ENCODE measurements around the gene NDC80. TPM values are rescaled to one million over a fixed set of nuclear protein-coding genes. Genes with fewer than 3 reads are reported as not detected.

The NDC80 gene
- total and polyA plus RNA-seq, 8 donors = 0.06 to 1.5 (median 0.55) TPM; not detected in 2

- H3K36me3 ChIP-seq = no peaks in the 10 kb centered on the region
- TF ChIP-seq CTCF (IDR thresholded peaks at IDR 0.05) = no peak
- ATAC-seq (no peak), FAIRE-seq (no peak), DNase-seq (no peak)
- H3K27me3 ChIP-seq = no peaks in the 10 kb centered on the region
- intact Hi-C loops (cut with DNase I) = no loop called here
- no peak overlapping the region for H3K4me3 ChIP-seq
- WGBS, 2 donors = 97 to 100% methylated on average over 2 of the region's 2 CpGs
- no peaks in the 10 kb centered on the region for H3K9me3 ChIP-seq
- peaks cover 0 to 9% (median 3%) of the 10 kb centered on the region in 3 donors for H3K4me1 ChIP-seq
- H3K27ac ChIP-seq = no peak overlapping the region
Measured at GRCh38 chr18:2609604-2610003, 38.2 kb downstream of the NDC80 start.

- ATAC-seq (no peak), DNase-seq (no peak), FAIRE-seq (no peak)
- WGBS, 2 donors = 84 to 94% methylated on average over 5 of the region's 5 CpGs
- H3K27me3 ChIP-seq = no peaks in the 10 kb centered on the region
- peaks cover 0 to 7% (median 3%) of the 10 kb centered on the region in 3 donors for H3K4me1 ChIP-seq
- no peak for TF ChIP-seq CTCF (IDR thresholded peaks at IDR 0.05)
- H3K9me3 ChIP-seq = no peaks in the 10 kb centered on the region
- no peaks in the 10 kb centered on the region for H3K36me3 ChIP-seq
- no peak overlapping the region for H3K4me3 ChIP-seq
- intact Hi-C loops (cut with DNase I) = no loop called here
- H3K27ac ChIP-seq = no peak overlapping the region
Measured at GRCh38 chr18:2610549-2610948, 39.2 kb downstream of the NDC80 start.

- Histone ChIP-seq H3K9me3 (no peaks in the 10 kb centered on the region), H3K4me3 (no peak overlapping the region), H3K27ac (no peak overlapping the region), H3K4me1 (no peaks in the 10 kb centered on the region), H3K36me3 (no peaks in the 10 kb centered on the region), H3K27me3 (no peaks in the 10 kb centered on the region)
- DNase-seq (no peak), FAIRE-seq (no peak), ATAC-seq (no peak)
- TF ChIP-seq CTCF (IDR thresholded peaks at IDR 0.05) = no peak
- 94 to 95% methylated on average over 1 of the region's 1 CpG for WGBS, 2 donors
- intact Hi-C loops (cut with DNase I) = no loop called here
Measured at GRCh38 chr18:2612996-2613395, 41.6 kb downstream of the NDC80 start.

GRCh38 chr18:2617401-2617998, 46.1 kb downstream of the NDC80 start:
- no peak for FAIRE-seq

More at GRCh38 chr18:2617401-2617998, 46.1 kb downstream of the NDC80 start:
- no peaks in the 10 kb centered on the region for H3K27me3 ChIP-seq
- WGBS, 2 donors = 75 to 77% methylated on average over 4 of the region's 4 CpGs
- no peaks in the 10 kb centered on the region for H3K4me1 ChIP-seq
- no peaks in the 10 kb centered on the region for H3K36me3 ChIP-seq
- no peak overlapping the region for H3K4me3 ChIP-seq
- TF ChIP-seq CTCF (IDR thresholded peaks at IDR 0.05) = no peak
- no peak overlapping the region for H3K27ac ChIP-seq
- intact Hi-C loops (cut with DNase I) = no loop called here
- ATAC-seq = no peak
- DNase-seq = no peak
- no peaks in the 10 kb centered on the region for H3K9me3 ChIP-seq
